DMS53 treated with DMSO at 0.1 percent for 48 hours (cell line): Measurements from ENCODE around the gene RELL2.
A peak's percentile ranks its signal among the peaks of the same experiment; 100 is the strongest.

Experiments used
- DNase-seq: peaks from one replicate; lab custom pipeline; 2025; ENCODE audit not compliant: unreplicated experiment; lab: John Stamatoyannopoulos, UW

The RELL2 gene

DNA sequence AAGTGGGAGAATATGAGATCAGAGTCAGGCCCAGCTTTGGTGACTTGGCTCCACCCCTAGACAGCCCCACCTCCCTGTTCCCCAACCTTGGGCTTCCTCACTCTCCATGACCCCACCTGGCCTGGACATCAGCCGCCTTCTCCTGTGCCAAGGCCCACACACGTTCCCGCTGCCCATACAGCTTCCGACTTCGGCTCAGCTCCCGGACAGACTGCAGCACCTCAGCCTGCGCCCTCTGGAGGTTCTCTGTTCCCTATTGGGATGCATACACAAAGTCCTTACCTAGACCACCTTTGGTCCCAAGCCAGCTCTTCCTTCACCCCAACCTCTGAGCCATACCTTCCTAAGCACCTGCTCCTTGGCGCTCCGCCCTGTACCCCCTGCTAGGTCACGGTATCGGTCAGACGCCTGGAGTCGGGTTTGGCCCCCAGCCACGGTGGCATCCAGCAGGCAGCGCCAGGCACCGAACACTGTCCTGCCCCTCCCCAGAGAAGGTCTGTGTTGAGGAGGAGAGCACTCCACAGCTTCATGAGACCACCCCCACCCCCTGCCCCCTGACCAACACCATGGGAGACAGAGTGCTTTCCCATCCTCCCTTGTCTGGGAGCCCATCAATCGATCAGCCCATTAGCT is 12.4 kb downstream of the RELL2 start:
- DNase-seq, result no peak

DNA sequence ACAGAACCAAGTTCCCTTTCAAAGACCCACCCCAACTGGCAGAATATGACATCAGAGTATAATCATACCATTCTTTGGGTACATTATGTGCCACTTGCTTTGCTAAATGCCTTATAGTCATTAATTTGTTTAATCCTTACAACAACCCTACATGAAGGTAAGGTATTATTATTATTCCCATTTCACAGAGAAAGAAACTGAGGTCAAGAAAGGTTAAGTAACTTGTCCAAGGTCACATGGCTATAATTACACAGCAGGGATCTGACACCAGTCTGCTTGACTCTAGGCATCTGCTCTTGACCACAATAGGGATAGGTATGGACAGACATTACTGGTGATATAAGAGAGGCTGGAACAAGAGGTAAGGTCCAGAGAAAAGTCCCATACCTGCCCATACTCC is 13.2 kb downstream of the RELL2 start:
- no peak for DNase-seq

DNA sequence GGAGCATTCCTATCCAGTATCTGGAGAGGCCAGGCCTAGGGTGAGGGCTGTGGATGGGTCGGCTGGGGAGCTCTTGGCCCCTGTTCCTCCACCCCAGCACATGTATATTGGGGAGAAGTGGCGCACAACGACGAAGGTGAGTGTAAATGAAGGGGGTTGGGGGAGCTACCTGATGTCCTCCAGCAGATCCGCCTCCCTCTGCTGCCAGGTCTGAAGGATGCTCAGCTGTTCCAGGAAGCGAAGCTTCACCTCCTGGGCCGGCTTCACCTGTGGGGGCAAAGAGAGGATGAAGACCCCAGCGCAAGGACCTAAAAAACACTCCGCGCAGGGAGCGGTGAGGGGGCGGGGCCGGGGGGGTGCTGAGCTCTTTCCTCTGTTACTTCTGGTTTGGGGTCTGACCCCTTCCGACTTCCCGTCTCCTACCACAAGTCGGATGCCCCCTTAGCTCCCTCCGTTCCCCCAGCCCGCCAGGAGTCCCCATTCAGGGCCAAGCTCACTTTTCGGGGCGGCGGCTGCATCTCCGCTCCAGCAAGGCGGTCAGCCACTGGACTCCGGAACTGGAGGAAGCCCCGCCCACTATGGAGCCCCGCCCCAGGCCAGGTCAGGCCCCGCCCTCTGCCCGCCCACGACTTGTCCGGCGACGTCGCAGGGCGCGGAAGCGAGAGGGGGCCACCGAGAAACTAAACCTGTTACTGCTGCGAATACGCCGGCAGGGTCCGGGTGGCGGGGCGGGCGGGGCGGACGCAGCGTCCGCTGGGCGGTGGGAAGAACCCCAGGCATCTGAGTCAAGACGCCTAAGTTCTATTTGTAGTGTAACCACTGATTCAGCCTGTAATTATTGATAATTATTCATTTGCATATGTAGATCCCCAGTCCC is 14.3 kb downstream of the RELL2 start, which contains the start of gene FCHSD1:
Gene FCHSD1 (minus strand): TSS at position 568 of the 877 bp plus-strand sequence. CDS start 50 bp downstream, at position 518.
- DNase-seq, result peak; percentile 62

DNA sequence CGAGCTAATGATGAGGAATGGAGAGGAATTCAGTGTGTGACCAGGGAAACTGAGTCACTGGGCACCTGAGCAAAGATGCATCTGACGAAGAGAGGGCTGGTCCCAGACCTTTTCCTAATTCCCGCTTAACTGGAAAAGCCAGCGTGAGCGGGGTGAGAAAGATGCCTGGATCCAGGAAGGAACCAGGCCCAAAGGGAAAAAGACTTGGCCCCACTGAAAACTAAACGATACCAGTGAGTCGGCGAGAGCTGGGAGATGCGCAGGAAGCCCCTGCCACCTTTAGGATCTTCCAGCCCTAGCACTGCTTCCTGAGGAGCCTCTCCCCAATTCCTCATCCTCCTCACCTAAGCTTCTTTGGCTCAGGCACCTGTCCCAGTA is 14.9 kb downstream of the RELL2 start:
- no peak for DNase-seq

DNA sequence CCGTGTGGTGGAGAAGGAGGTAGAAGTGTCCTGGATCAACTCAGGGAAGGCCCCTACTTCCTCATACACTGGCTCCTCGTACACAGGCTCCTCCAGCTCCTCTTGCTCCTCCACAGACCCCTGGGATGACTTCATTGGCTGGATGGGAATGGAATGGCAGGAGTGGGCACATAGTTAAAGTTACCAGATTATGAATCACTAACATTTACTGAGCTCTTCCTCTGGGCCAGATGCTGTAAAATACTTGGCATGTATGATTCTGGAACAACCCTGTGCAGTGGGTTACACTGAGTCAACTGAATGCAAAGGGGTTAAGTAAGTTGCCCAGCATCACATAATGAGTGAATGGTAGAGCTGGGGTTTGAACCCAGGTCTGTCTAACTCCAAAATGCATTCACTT is 17.5 kb downstream of the RELL2 start:
- DNase-seq, result no peak

DNA sequence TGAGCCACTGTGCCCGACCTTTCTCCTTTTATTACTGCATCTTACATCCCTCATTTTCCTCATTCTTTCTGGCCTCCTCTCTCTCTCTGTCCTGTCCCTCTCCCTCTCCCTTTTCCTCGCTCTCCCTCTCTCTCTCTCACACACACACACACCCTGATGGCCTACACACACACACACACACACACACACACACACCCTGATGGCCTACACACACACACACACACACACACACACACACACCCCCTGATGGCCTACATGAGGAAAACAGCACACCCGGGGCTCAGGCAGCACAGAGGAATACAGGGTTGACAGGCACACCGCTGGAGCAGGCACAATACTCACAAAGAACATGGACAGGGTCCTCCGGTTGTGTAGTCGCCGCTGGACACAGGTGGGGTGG is 18.2 kb downstream of the RELL2 start:
- no peak for DNase-seq

DNA sequence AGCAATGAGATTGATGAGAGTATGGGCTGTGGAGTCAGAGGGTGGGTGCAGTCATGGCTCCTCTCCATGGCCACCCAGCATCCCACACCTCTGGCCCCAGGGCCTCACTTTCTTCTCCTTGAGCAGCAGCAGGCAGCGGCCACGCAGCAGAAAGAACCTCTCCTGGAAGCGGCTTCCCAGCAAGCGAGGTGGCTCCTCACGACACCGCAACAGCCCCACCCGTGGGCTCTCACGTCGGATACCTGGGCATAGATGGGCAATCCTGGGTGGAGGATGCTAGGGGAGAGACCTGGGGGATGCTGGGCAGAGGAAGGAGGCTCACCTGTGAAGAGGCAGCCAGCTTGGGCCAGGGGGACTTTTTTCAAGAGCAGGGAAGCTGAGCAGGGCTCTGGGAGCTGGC is 19.6 kb downstream of the RELL2 start:
- DNase-seq, result no peak

DNA sequence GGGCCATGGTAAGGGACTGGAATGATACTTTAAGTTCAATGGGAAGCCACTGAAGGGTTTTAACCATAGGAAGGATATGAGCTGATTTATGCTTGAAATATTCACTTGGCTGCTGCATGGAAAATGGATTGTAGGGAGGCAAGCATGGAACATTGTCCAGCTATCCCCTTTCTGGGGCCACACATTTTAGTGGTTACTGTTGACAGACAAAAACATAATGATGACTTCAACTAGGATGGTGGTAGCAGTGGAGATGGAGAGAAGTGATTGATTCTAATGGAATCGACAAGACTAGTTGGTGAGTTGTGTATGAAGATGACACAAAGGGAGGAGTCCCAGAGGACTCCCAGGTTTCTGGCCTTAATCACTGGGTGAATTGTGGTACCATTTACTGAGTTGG is 20.6 kb downstream of the RELL2 start:
- DNase-seq, result no peak

DNA sequence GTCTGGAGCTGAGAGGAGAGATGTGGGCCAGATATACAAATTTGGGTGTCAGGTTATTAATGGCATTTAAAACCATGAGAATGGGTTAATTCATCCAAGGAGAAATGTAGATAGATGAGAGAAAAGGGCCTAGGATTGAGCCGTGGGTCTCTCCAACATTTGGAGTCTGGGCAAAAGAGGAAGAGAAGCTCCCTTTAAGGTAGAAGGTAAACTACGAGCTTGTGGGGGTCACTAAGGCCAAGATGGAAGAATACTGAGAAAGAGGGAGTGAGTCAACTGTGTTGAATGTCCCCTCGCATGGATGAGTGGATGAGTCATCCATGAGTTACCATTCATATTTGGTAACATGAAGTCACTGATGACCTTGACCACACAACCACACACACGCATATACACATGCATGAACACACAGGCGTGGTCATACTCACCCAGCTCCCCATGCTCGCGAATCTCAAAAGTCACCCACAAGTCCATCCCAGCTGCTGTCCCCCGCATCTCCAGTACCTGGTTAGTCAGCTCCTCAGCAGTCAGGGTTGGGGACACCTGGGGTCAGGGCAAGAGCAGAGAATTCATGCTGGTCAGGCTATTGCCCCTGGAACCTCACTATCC is 21.2 kb downstream of the RELL2 start:
- DNase-seq, result peak; percentile 22

DNA sequence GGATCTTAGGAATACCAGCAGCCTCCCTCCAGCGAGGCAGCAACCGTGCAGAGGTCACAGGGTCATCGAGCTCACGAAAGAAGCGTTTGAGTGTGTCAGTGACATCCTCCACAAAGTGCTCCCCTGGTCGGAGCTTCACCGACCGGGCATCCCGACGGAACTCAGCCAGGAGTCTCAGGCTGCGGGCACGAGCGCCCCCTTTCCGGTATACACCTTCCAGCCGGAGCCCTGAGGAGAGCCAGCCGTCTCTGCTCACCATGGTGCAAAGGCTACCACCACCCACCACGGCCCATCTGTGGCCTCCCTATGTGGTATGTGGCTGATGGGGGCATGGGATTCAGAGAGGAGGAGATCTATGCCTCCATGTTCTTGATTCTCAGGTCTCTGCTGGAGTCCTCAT is 25.2 kb downstream of the RELL2 start:
- no peak for DNase-seq

DNA sequence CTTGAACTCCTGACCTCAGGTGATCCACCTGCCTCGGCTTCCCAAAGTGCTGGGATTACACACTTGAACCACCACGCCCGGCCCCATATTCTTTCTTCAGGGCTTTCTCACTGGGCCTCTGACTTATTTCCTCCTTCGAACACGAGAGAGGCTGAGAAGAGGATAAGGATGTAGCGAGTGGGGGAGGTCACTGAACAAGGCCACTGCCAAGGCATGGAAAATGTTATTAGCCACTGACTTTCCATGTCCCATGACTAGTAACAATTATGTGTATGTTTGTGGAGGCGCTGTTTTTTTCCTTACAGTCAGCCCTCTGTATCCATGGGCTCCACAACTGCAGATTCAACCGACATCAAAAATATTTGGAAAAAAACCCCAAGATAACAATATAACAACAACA is 26.7 kb downstream of the RELL2 start:
- no peak for DNase-seq

DNA sequence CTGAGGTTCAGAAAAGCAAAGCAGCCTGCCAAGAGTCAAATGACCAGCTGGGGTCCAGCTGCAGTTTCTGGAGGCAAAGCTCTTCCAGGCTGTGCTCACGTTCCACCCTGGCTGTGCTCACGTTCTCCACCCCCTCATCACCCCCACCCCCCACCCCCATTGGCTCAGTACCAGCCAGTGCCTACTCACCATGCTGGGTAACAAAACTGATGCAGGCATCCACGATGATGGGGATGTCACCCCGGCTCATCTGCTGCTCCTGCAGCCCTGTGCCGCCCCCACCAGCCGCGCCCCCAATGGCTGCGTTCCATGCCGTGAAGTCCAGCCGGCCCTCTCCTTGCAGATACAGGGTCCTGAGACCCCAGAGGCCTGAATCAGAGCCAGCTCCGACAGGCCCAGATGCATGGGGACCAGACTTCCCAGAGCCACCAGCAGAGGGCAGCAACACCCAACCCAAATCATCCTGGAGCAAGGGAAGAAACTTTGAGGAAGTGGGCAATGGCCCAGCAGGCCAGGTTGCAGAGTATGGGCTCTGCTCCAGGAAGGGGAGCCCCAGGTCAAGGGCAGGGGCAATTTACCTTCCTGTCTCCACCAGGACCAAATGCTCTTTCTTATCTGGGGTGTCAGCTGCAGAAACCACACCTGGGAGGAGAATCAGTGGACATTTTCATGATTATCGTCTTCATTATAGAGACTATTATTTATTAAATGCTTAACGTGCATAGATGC is 28.1 kb downstream of the RELL2 start:
- peak; percentile 51 for DNase-seq

DNA sequence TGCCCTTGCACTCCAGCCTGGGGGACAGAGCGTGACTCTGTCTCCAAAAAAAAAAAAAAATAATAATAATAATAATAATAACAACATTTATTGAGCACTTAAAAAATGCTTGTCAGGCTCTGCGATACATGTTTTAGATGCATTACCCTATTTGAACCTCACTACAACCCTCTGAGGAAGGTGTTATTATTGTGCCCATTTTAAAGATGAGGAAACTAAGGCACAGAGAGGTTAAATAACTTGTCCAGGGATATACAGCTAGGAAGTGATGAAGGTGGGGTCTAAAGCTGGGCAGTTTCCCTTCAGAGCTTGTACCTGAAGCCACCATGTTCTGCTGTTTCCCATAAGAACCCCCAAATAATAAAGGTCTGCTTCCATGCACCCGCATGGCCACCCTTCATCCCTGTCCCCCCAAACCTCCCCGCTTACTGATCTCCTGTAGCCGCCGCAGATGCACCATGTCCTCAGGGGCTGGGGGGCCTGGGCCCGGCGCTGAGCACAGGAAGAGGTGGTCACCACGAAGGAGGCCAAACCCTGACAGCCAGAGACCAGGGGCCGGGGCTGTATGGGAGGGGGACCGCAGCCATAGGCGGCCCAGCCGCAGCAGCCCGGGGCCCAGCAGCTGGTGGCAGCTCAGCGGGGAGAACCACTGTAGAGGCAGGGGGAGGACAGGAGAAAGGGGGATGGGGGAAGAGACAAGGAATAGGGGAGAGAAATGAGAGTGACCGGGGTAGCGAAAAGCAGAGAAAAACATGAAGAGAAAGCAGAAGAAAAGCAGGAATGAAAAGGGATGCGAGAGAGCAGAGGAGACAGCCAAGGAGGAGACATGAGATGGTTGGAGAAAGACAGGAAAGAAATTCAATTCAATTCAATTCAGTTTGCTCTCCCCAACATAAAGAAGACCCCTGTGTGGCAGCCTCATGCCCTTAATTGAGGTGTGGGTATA is 29.5 kb downstream of the RELL2 start:
- no peak for DNase-seq

DNA sequence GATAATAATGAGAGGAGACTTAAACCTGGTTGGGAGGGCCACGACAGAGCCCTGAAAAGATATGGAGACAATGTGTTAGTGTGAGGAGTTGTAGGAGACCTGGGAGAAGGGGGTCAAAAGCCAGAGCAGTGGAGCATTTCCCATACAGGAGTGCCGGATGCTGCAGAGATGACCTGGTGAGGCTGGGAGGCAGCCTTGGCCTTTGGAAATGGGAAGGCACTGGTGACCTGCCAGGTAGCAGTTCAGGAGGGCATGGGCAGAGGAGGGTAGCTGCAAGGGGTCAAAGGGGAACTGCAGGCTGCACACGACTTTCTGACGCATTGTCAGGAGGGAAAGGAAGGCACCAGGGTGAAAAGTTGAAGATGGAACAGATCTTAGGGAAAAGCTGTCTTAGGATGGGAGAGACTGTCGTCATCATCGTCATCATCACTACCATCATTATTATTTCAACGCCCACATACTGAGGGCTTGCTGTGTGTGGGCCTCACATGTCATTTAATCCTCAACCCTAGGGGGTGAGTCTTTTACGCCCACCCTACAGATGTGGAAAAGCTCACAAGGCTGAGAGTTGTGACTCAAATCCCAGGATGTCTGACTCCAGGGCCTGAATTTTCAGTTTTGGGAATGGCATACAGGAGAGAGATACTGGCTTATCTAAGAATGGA is 31.9 kb downstream of the RELL2 start:
- DNase-seq, result no peak

DNA sequence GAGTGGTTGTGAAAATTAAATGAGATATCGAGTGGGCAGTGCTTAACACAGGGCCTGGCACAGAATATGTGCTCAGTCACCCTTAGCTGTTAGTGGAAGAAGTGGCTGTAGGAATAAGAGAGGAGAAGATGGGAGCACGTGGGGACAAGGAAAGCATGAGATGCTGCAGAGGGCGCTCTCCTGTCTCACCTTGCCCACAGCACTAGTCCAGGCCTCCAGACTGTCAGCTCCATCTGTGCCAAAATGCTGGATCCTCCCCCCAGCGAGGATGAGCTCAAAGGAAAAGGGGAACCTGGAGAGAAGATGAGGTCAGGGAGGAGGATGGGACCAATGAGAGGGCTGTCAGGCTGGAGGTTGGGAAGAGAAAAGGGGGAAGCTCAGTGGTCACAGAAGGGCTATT is 32.7 kb downstream of the RELL2 start:
- DNase-seq, result no peak

DNA sequence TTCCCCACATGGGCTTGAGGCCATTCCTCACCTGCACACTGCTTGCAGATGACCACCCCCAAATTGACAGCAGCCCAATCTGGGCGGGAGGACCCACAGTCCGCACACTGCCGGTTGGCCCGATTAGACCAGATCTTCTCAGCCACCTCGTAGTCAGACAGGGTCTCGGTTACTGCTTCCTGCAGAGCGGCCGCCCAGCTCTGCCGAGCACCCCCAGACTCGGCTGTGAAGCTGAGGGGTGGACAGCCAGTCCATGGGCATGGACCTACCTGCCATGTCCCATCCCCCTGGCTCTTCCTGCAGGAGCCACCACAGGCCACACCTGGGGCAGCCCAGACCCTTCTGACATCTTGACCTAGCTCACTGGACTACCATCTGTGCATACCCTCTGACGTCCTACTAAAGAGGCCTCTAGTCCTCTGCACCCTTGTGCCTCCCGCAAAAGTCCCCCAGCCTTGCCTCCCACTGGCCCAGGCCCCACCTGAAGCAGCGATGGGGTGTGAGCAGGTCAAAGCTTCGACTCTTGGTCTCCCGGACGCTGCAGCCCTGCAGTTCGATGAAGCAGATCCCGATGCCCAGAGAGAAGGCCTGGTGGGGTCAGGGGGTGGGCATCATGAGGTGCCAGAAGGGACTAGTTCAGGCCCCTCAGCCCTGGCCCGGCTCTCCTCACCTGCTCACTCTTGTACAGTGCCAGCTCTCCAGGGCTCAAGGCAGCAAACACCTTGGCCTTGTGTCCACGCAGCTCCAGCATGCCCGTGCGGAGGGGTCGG is 35.5 kb downstream of the RELL2 start:
- DNase-seq, result no peak

DNA sequence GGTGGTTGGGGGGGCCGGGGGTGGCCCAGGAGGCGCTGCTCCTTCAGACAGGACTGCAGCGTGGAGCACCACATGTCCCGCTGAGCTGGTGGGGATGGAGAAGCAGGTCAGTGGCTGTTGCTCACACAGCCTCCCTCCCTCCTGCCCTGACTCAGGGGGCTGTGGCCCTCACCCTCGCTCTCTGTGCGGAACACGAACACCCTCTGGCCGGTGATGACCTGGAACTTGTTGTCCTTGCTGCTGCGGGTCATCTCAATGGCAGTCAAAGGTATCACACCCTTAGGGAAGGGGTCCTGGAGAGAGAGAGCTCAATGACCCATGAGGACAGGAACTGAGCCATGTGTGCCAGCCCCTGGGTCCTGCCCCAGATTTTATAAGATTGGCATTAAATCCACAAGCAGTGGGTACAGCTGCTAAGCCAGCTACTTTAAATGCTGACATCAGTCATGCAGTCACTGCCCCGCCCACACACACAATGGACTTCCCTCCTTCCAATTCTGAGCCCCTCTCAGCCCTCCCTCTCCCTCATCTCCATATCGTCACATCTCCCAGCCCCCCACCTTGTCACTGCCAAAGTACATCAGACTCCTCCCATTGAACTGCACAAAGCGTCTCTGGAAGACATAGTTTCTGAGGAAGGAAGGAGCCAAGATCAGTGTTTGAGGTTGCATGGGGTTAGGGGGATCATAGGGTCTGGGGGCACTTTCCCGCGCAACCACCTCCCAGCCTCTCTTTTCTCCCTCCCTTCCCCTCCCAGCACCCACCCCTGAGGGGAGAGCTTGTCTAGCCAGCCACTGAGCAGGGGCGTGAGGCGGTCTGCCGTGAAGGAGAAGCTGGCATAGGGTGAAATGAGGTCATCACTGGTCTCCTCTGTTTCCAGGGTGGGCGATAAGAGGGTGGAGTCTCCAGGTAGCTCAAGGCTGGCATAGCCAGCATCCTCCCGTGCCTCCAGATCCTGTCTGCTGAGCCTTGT is 36.3 kb downstream of the RELL2 start:
- no peak for DNase-seq

DNA sequence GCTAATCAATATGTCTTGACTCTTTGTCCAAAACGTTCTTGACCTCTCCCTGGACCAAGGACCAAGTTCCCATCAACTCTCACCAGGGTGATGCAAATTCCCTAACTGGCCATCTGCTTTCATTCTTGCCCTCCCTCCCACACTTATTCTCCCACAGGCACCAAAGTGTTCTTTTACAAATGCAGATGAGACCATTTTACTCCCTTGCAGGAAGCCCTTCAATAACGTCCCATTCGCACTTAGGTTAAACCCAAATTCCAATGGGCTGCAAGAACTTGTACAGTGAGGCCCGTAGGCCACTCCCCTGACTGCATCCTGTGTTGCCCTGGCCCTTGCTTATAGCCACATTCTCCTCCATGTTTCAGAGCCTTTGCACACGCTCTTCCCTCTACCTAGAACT is 38.0 kb downstream of the RELL2 start:
- no peak for DNase-seq
